Tibial nerve (tissue), 3 donors: ENCODE data around the gene EPS8L3.

Experiments used
- EP300 ChIP-seq, 2 donors: sonication (generic); formaldehyde crosslinking; IDR thresholded peaks; one replicate each; pipeline ENCODE4 v1.6.1; 2017; ENCODE audit warnings: antibody characterized with exemption in 2 of 2, mild to moderate bottlenecking in 1 of 2
- POLR2A ChIP-seq, 2 donors: fragments of 450-650 bp; IDR thresholded peaks; one replicate each; pipeline ENCODE4 v1.6.1; 2017; ENCODE audit warnings: antibody characterized with exemption in 2 of 2, mild to moderate bottlenecking in 2 of 2, moderate library complexity in 2 of 2

GRCh38 chr1:109782927-109783326 lies 19.2 kb upstream of the EPS8L3 start:
- no peak for TF ChIP-seq POLR2A (IDR thresholded peaks at IDR 0.05)
- TF ChIP-seq EP300 (IDR thresholded peaks at IDR 0.05): no peak
